ENCODE results near the gene GAB3.

The GAB3 gene

GRCh38 chrX:154775419-154776349, 24.8 kb upstream of the GAB3 start:
- TF ChIP-seq CTCF (IDR thresholded peaks at IDR 0.05; ENCODE audit: borderline replicate concordance, insufficient read depth, low read depth, low read length), result no peak

GRCh38 chrX:154774622-154775021, 23.7 kb upstream of the GAB3 start:
- TF ChIP-seq CTCF (IDR thresholded peaks at IDR 0.05; ENCODE audit: borderline replicate concordance, insufficient read depth, low read depth, low read length), result no peak
- H3K4me3 ChIP-seq (ENCODE audit: low read depth, low read length), result no peak overlapping the region

More at GRCh38 chrX:154775419-154776349, 24.8 kb upstream of the GAB3 start:
- H3K4me3 ChIP-seq (ENCODE audit: low read depth, low read length), result no peak overlapping the region

GRCh38 chrX:154762537-154763296, 11.8 kb upstream of the GAB3 start, which contains the start of gene DKC1:
Gene DKC1, plus strand, starts transcription at chrX:154762864. Its CDS starts 102 bp downstream, at chrX:154762966.
- H3K4me3 ChIP-seq (ENCODE audit: low read depth, low read length), result peak within 1 kb of the TSS; percentile 70
- TF ChIP-seq CTCF (IDR thresholded peaks at IDR 0.05; ENCODE audit: borderline replicate concordance, insufficient read depth, low read depth, low read length), result peak; percentile 20; the same call in 1 of the 2 replicates

GRCh38 chrX:154761977-154762536, 11.2 kb upstream of the GAB3 start:
- TF ChIP-seq CTCF (IDR thresholded peaks at IDR 0.05; ENCODE audit: borderline replicate concordance, insufficient read depth, low read depth, low read length), result no peak
- H3K4me3 ChIP-seq (ENCODE audit: low read depth, low read length), result no peak overlapping the region

- TF ChIP-seq CTCF (IDR thresholded peaks at IDR 0.05; ENCODE audit: borderline replicate concordance, insufficient read depth, low read depth, low read length), result no peak
- H3K4me3 ChIP-seq (ENCODE audit: low read depth, low read length), result no peak overlapping the region
Observed at GRCh38 chrX:154758696-154759095, 7.8 kb upstream of the GAB3 start.

- H3K4me3 ChIP-seq (ENCODE audit: low read depth, low read length), result no peak overlapping the region
- TF ChIP-seq CTCF (IDR thresholded peaks at IDR 0.05; ENCODE audit: borderline replicate concordance, insufficient read depth, low read depth, low read length), result no peak
Observed at GRCh38 chrX:154751669-154752271, 893 bp upstream of the GAB3 start.
